ENCODE measurements around the gene SOX13. TPM values are rescaled to one million over a fixed set of nuclear protein-coding genes. Genes with fewer than 3 reads are reported as not detected.

SOX13 gene
- total RNA-seq, 1 experiment from 2014 or later = 35.6 TPM

- Histone ChIP-seq H3K36me3 (ENCODE audit: control insufficient read depth in 1 of 2, insufficient read depth in 2 of 2, low read length in 2 of 2) (no peaks in the 10 kb centered on the region), H3K4me2 (ENCODE audit: low read length) (no peak overlapping the region), H4K20me1 (ENCODE audit: insufficient read depth) (no peaks in the 10 kb centered on the region), H3K9ac (ENCODE audit: low read length) (no peak overlapping the region), H3K9me2 (ENCODE audit: insufficient read depth) (no peaks in the 10 kb centered on the region), H3K9me3 (ENCODE audit: control insufficient read depth in 1 of 2, insufficient read depth in 1 of 2, low read depth in 1 of 2, low read length in 2 of 2) (no peaks in the 10 kb centered on the region), H2AFZ (ENCODE audit: low read depth, low read length, poor library complexity, severe bottlenecking) (no peak overlapping the region), H3K79me2 (ENCODE audit: insufficient read depth, low read length) (no peaks in the 10 kb centered on the region), H3K4me1 (ENCODE audit: control insufficient read depth in 1 of 2, insufficient read depth in 2 of 2, low read length in 2 of 2) (peaks cover 4 to 23% of the 10 kb centered on the region in 2 experiments), H3K27me3 (ENCODE audit: insufficient read depth, low read length) (no peaks in the 10 kb centered on the region), H3K27ac (ENCODE audit: low read depth, low read length) (no peak overlapping the region), H3K4me3 (replicated peaks in 1 of 2; ENCODE audit: low read depth in 1 of 2, low read length in 2 of 2) (no peak overlapping the region)
- no TSS peak for BruUV-seq (replicated peaks)
- ChIA-PET POLR2A (no interaction called here), RAD21 (ENCODE audit: low non-redundant PET in 1 of 2, low total read pairs in 2 of 2, uncharacterized antibody in 2 of 2, unreplicated experiment in 2 of 2) (no interaction called here), CTCF (no interaction called here)
- no peak for DNase-seq (ENCODE audit: low read depth, low spot score)
- intact Hi-C loops (cut with micrococcal nuclease) = no loop called here
- no peak for ATAC-seq
- no peak for TF ChIP-seq SRF (IDR thresholded peaks at IDR 0.05; ENCODE audit: low read depth)
- TF ChIP-seq CBX3 (IDR thresholded peaks at IDR 0.05; ENCODE audit: low read depth) = no peak
- no peak for TF ChIP-seq ATF3 (IDR thresholded peaks at IDR 0.05)
- no peak for TF ChIP-seq TCF7L2 (IDR thresholded peaks at IDR 0.05; ENCODE audit: borderline replicate concordance, extremely low read depth, insufficient read depth, insufficient read length)
- TF ChIP-seq POLR2A (IDR thresholded peaks at IDR 0.05; ENCODE audit: borderline replicate concordance, extremely low read depth, insufficient read depth, insufficient read length) = no peak
- no peak for TF ChIP-seq ZNF274 (IDR thresholded peaks at IDR 0.05; ENCODE audit: low read depth, low read length)
- no peak for TF ChIP-seq EGR1 (IDR thresholded peaks at IDR 0.05; ENCODE audit: low read depth)
- TF ChIP-seq CEBPB (IDR thresholded peaks at IDR 0.05; ENCODE audit: low read depth) = no peak
- no peak for TF ChIP-seq EZH2 (IDR thresholded peaks at IDR 0.05)
- no peak for TF ChIP-seq SIN3A (IDR thresholded peaks at IDR 0.05; ENCODE audit: low read depth)
- no peak for TF ChIP-seq MAX (IDR thresholded peaks at IDR 0.05)
- no peak for TF ChIP-seq CTCF (IDR thresholded peaks at IDR 0.05 in 2 of 3, conservative IDR thresholded peaks at IDR 0.05 in 1 of 3; ENCODE audit: borderline replicate concordance in 1 of 3, insufficient read depth in 1 of 3, low read depth in 2 of 3, low read length in 2 of 3)
- no peak for TF ChIP-seq YY1 (IDR thresholded peaks at IDR 0.05; ENCODE audit: extremely low read depth, insufficient replicate concordance, low read depth, low read length)
- no peak for TF ChIP-seq JUND (IDR thresholded peaks at IDR 0.05)
- TF ChIP-seq ZBTB33 (IDR thresholded peaks at IDR 0.05; ENCODE audit: extremely low read depth, insufficient replicate concordance, low read length) = no peak
These were observed 74.8 kb downstream of the SOX13 start for GRCh38 chr1:204147406-204148383.
